Measurements from ENCODE around the gene IRF4. TPM values are rescaled to one million over a fixed set of nuclear protein-coding genes. Genes with fewer than 3 reads are reported as not detected.

IRF4 gene
- total RNA-seq (2021; ENCODE audit: unreplicated experiment) (0.72 TPM), Bru-seq, nascent RNA (percentile 23 among the genes with signal in this experiment), BruChase-seq, experiment 1, labeled RNA remaining after a 2-hour chase (percentile 32 among the genes with signal in this experiment), BruChase-seq, experiment 2, labeled RNA remaining after a 6-hour chase (percentile 37 among the genes with signal in this experiment)
- not detected for polyA plus RNA-seq (2012; ENCODE audit: insufficient read length)
- long read RNA-seq, result 0 reads

DNA sequence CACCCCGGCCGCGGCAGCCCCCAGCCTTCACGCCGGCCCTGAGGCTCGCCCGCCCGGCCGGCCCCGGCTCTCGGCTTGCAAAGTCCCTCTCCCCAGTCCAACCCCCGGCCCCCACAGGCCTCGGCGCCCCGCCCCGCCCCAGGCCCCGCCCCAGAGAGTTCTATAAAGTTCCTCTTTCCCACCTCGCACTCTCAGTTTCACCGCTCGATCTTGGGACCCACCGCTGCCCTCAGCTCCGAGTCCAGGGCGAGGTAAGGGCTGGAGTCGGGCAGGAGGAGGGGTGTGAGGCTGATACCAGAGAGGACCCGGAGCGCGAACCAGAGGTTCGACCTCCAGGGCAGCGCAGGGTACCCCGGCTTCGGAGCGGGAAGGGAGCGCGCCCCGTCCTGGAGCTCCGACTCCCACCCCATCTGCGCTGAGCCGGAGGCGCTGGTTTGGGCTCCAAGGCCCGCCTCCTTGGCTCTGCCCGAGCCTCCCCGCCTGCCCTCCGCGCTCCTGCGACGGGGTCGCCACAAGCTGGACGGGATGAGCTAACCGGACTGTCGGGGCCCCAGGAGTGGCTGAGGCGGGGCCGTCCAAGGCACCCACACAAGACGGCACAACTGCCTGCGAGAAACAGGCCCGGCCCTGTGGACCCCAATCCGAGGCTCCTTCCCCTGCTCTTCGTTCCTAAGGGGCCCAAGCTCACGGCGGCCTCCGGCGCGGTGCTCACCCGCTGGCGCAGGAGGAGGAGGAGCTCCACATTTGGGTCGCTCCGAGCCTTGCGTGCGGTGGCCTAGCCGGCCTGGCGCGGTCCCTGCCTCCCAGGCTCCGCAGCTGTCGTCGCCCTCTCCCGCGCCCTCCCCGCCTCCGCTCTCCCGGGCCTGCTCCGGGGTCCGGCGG, at the start of gene IRF4:
IRF4 (plus strand) TSS at position 194 of the 882 bp plus-strand sequence. CDS start 1,401 bp downstream, outside the sequence.
- no peaks in the 10 kb centered on the region for H3K4me1 ChIP-seq (ENCODE audit: control insufficient read depth, insufficient read depth, low read length)
- no peaks in the 10 kb centered on the region for H3K36me3 ChIP-seq (ENCODE audit: control insufficient read depth, insufficient read depth, low read length)
- ATAC-seq (no peak), DNase-seq (ENCODE audit: low read depth, low spot score) (no peak)
- no TSS peak for BruUV-seq (replicated peaks)
- in situ Hi-C loops (cut with HindIII; ENCODE audit: low pct_unique_long_range_greater_than_20kb, low sequenced_read_pairs), result no loop called here
- H3K27ac ChIP-seq (ENCODE audit: low read length), result no peak within 1 kb of the TSS
- H3K4me3 ChIP-seq (ENCODE audit: low read depth in 2 of 2, low read length in 2 of 2), result no peak within 1 kb of the TSS
- POLR2A ChIA-PET, result no interaction called here
- no peaks in the 10 kb centered on the region; the same call in 1 of the 2 replicates for H3K27me3 ChIP-seq (ENCODE audit: control insufficient read depth, insufficient read depth, low read length)
- TF ChIP-seq, protein P1, sequence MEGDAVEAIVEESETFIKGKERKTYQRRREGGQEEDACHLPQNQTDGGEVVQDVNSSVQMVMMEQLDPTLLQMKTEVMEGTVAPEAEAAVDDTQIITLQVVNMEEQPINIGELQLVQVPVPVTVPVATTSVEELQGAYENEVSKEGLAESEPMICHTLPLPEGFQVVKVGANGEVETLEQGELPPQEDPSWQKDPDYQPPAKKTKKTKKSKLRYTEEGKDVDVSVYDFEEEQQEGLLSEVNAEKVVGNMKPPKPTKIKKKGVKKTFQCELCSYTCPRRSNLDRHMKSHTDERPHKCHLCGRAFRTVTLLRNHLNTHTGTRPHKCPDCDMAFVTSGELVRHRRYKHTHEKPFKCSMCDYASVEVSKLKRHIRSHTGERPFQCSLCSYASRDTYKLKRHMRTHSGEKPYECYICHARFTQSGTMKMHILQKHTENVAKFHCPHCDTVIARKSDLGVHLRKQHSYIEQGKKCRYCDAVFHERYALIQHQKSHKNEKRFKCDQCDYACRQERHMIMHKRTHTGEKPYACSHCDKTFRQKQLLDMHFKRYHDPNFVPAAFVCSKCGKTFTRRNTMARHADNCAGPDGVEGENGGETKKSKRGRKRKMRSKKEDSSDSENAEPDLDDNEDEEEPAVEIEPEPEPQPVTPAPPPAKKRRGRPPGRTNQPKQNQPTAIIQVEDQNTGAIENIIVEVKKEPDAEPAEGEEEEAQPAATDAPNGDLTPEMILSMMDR (IDR thresholded peaks at IDR 0.05), result no peak
- TF ChIP-seq TCF7L2 (IDR thresholded peaks at IDR 0.05; ENCODE audit: low read depth, low read length) (no peak), REST (IDR thresholded peaks at IDR 0.05; ENCODE audit: insufficient read depth in 1 of 2, low read depth in 2 of 2, low read length in 1 of 2) (no peak), POLR2AphosphoS5 (IDR thresholded peaks at IDR 0.05; ENCODE audit: low read depth, low read length) (no peak), SIN3A (IDR thresholded peaks at IDR 0.05; ENCODE audit: borderline replicate concordance, insufficient read depth, low read depth, low read length) (no peak)
- CTCF ChIA-PET, result no interaction called here
- no peaks in the 10 kb centered on the region for H3K9me3 ChIP-seq (ENCODE audit: control insufficient read depth, insufficient read depth, low read depth, low read length)
- intact Hi-C loops (cut with micrococcal nuclease; ENCODE audit: unreplicated experiment), result no loop called here

DNA sequence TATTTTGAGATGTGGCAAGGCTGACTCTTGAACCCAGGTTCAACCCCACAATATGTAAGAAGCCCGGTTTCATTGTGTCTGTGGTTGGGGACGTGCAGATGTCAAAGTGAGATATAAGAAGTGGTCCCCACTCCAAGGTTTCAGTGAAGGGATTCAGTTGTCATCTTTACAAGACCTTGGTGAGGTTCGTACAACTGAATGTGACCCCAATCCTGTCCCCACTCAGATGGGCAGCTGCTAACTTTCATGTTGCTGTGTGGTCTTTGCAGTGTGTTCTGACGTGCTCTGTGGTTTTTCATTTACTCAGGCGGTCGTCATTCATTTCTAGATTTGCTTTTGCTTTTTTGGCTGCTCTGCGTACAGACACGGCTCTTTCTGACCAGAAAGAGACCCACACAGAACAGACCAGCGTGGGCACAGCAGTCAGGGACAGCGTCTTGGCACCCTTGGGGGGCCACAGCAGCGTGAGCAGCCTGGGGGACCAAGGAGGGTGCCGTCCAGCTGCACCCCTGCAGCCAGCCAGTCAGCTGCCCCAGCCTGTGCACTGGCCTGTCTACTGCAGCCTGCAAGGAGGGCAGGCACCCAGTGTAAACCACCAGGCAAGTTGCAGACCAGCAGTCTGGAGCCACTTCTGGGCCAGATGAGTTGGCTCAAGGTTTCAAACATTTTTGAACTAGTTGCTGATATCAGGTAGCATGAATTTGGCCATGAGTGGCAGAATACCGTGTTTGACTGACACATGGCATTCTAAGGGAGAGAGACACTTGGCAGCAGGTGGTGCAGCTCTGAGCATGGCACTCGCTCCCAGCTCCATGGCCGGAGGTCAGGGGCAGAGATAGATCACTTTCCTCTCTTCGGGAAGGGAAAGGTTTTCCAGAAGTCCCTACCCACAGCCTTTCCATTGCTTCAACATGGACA, 49.4 kb upstream of the IRF4 start:
- Histone ChIP-seq H3K4me1 (ENCODE audit: control insufficient read depth, insufficient read depth, low read length) (no peaks in the 10 kb centered on the region), H3K27ac (ENCODE audit: low read length) (no peak overlapping the region), H3K4me3 (ENCODE audit: low read depth in 2 of 2, low read length in 2 of 2) (no peak overlapping the region), H3K9me3 (ENCODE audit: control insufficient read depth, insufficient read depth, low read depth, low read length) (no peaks in the 10 kb centered on the region), H3K27me3 (ENCODE audit: control insufficient read depth, insufficient read depth, low read length) (no peaks in the 10 kb centered on the region), H3K36me3 (ENCODE audit: control insufficient read depth, insufficient read depth, low read length) (no peaks in the 10 kb centered on the region)
- no peak for TF ChIP-seq POLR2AphosphoS5 (IDR thresholded peaks at IDR 0.05; ENCODE audit: low read depth, low read length)
- TF ChIP-seq, protein P1 (IDR thresholded peaks at IDR 0.05), result no peak
- no peak for TF ChIP-seq REST (IDR thresholded peaks at IDR 0.05; ENCODE audit: insufficient read depth in 1 of 2, low read depth in 2 of 2, low read length in 1 of 2)
- no peak for TF ChIP-seq SIN3A (IDR thresholded peaks at IDR 0.05; ENCODE audit: borderline replicate concordance, insufficient read depth, low read depth, low read length)
- no peak for TF ChIP-seq TCF7L2 (IDR thresholded peaks at IDR 0.05; ENCODE audit: low read depth, low read length)
- ATAC-seq (no peak), DNase-seq (ENCODE audit: low read depth, low spot score) (no peak)
- intact Hi-C loops (cut with micrococcal nuclease; ENCODE audit: unreplicated experiment), result no loop called here
- in situ Hi-C loops (cut with HindIII; ENCODE audit: low pct_unique_long_range_greater_than_20kb, low sequenced_read_pairs), result no loop called here
- CTCF ChIA-PET, result no interaction called here
- no TSS peak for BruUV-seq (replicated peaks)
- POLR2A ChIA-PET, result no interaction called here

All from Panc1 (cell line).